ENCODE data around the gene FBXO9. TPM values are rescaled to one million over a fixed set of nuclear protein-coding genes. Genes with fewer than 3 reads are reported as not detected.
A peak's percentile ranks its signal among the peaks of the same experiment; 100 is the strongest.

The FBXO9 gene
- total RNA-seq, 1 experiment from 2014 or later = 71.0 TPM

DNA sequence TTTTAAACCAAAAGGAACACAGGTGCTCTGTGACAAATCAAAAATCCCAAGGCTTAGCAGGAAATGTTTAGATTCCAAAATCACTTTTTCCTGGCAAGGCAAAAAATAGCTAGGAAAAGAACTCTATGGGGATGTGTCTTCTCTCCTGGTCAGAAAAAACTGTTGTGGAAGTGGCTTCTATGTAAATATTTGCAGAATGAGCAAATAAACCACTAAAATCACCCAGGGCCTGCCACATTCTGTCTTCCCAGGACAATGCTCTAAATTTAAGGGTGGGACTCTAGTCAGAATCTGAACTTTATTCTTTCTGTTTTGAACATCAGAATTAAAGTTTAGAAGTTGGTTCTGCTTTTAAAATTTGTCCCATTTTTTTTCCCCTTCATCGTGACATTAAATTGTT is 54.1 kb downstream of the FBXO9 start:
- Histone ChIP-seq H3K36me3 (ENCODE audit: control insufficient read depth in 1 of 2, insufficient read depth in 2 of 2, low read length in 2 of 2) (no peaks in the 10 kb centered on the region), H3K4me3 (replicated peaks in 1 of 2; ENCODE audit: low read depth in 1 of 2, low read length in 2 of 2) (no peak overlapping the region), H3K4me2 (ENCODE audit: low read length) (no peak overlapping the region), H4K20me1 (ENCODE audit: insufficient read depth) (no peaks in the 10 kb centered on the region), H2AFZ (ENCODE audit: low read depth, low read length, poor library complexity, severe bottlenecking) (peak overlapping the region; percentile 46), H3K27ac (ENCODE audit: low read depth, low read length) (no peak overlapping the region), H3K9me2 (ENCODE audit: insufficient read depth) (no peaks in the 10 kb centered on the region), H3K4me1 (ENCODE audit: control insufficient read depth in 1 of 2, insufficient read depth in 2 of 2, low read length in 2 of 2) (peaks cover 4 to 12% of the 10 kb centered on the region in 2 experiments; a peak in 3 of 4 replicates), H3K9ac (ENCODE audit: low read length) (no peak overlapping the region), H3K79me2 (ENCODE audit: insufficient read depth, low read length) (no peaks in the 10 kb centered on the region), H3K9me3 (ENCODE audit: control insufficient read depth in 1 of 2, insufficient read depth in 1 of 2, low read depth in 1 of 2, low read length in 2 of 2) (no peaks in the 10 kb centered on the region), H3K27me3 (ENCODE audit: insufficient read depth, low read length) (no peaks in the 10 kb centered on the region)
- intact Hi-C loops (cut with micrococcal nuclease) = loop anchor here (10.0 kb wide), 1 partner anchor 585 kb away; no protein-coding TSS in a partner anchor
- ChIA-PET POLR2A (no interaction called here), RAD21 (ENCODE audit: low non-redundant PET in 1 of 2, low total read pairs in 2 of 2, uncharacterized antibody in 2 of 2, unreplicated experiment in 2 of 2) (no interaction called here), CTCF (interaction anchor here (1.0 kb wide), 1 partner anchor 374 kb away, joined by 3 read pairs; no protein-coding TSS in a partner anchor)
- ATAC-seq = no peak
- DNase-seq (ENCODE audit: low read depth, low spot score) = no peak
- no TSS peak for BruUV-seq (replicated peaks)
- TF ChIP-seq EGR1 (IDR thresholded peaks at IDR 0.05; ENCODE audit: low read depth) (no peak), TCF7L2 (IDR thresholded peaks at IDR 0.05; ENCODE audit: borderline replicate concordance, extremely low read depth, insufficient read depth, insufficient read length) (no peak), CBX3 (IDR thresholded peaks at IDR 0.05; ENCODE audit: low read depth) (no peak), POLR2A (IDR thresholded peaks at IDR 0.05; ENCODE audit: borderline replicate concordance, extremely low read depth, insufficient read depth, insufficient read length) (no peak), RAD21 (IDR thresholded peaks at IDR 0.05; ENCODE audit: low read depth) (no peak), SP1 (IDR thresholded peaks at IDR 0.05; ENCODE audit: low read depth) (no peak), YY1 (IDR thresholded peaks at IDR 0.05; ENCODE audit: extremely low read depth, insufficient replicate concordance, low read depth, low read length) (no peak), ELF1 (IDR thresholded peaks at IDR 0.05; ENCODE audit: borderline replicate concordance, low read depth) (no peak), JUND (IDR thresholded peaks at IDR 0.05) (no peak), EZH2 (IDR thresholded peaks at IDR 0.05) (no peak), ZNF274 (IDR thresholded peaks at IDR 0.05; ENCODE audit: low read depth, low read length) (no peak)
- TF ChIP-seq, protein P1, sequence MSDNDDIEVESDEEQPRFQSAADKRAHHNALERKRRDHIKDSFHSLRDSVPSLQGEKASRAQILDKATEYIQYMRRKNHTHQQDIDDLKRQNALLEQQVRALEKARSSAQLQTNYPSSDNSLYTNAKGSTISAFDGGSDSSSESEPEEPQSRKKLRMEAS (IDR thresholded peaks at IDR 0.05) = no peak
- TF ChIP-seq, protein P2, sequence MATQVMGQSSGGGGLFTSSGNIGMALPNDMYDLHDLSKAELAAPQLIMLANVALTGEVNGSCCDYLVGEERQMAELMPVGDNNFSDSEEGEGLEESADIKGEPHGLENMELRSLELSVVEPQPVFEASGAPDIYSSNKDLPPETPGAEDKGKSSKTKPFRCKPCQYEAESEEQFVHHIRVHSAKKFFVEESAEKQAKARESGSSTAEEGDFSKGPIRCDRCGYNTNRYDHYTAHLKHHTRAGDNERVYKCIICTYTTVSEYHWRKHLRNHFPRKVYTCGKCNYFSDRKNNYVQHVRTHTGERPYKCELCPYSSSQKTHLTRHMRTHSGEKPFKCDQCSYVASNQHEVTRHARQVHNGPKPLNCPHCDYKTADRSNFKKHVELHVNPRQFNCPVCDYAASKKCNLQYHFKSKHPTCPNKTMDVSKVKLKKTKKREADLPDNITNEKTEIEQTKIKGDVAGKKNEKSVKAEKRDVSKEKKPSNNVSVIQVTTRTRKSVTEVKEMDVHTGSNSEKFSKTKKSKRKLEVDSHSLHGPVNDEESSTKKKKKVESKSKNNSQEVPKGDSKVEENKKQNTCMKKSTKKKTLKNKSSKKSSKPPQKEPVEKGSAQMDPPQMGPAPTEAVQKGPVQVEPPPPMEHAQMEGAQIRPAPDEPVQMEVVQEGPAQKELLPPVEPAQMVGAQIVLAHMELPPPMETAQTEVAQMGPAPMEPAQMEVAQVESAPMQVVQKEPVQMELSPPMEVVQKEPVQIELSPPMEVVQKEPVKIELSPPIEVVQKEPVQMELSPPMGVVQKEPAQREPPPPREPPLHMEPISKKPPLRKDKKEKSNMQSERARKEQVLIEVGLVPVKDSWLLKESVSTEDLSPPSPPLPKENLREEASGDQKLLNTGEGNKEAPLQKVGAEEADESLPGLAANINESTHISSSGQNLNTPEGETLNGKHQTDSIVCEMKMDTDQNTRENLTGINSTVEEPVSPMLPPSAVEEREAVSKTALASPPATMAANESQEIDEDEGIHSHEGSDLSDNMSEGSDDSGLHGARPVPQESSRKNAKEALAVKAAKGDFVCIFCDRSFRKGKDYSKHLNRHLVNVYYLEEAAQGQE (IDR thresholded peaks at IDR 0.05; ENCODE audit: low read depth) = no peak
- TF ChIP-seq, protein P3, sequence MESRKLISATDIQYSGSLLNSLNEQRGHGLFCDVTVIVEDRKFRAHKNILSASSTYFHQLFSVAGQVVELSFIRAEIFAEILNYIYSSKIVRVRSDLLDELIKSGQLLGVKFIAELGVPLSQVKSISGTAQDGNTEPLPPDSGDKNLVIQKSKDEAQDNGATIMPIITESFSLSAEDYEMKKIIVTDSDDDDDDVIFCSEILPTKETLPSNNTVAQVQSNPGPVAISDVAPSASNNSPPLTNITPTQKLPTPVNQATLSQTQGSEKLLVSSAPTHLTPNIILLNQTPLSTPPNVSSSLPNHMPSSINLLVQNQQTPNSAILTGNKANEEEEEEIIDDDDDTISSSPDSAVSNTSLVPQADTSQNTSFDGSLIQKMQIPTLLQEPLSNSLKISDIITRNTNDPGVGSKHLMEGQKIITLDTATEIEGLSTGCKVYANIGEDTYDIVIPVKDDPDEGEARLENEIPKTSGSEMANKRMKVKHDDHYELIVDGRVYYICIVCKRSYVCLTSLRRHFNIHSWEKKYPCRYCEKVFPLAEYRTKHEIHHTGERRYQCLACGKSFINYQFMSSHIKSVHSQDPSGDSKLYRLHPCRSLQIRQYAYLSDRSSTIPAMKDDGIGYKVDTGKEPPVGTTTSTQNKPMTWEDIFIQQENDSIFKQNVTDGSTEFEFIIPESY (IDR thresholded peaks at IDR 0.05; ENCODE audit: extremely low read depth, insufficient replicate concordance, low read length) = no peak

Measured in HCT116 (cell line).